B cell (primary cell): Measurements from ENCODE around the gene BTBD17. TPM values are rescaled to one million over a fixed set of nuclear protein-coding genes. Genes with fewer than 3 reads are reported as not detected.

Experiments used
- ATAC-seq: fragments of 200-7000 bp; cut with Tn5 transposase; one replicate; pipeline ENCODE4 v1.10.0; 2021; ENCODE audit warnings: low read depth, mild to moderate bottlenecking, moderate number of reproducible peaks, moderate library complexity
- CTCF ChIA-PET: fragments of 350-600 bp; sonication (Branson Sonifier 250); formaldehyde crosslinking; loops from one replicate; lab custom pipeline; 2021; ENCODE audit warnings: antibody characterized with exemption, inconsistent platforms; lab: Charles Lee
- POLR2A ChIA-PET: fragments of 350-600 bp; sonication (Branson Sonifier 250); formaldehyde crosslinking; loops from one replicate; lab custom pipeline; 2021; ENCODE audit warnings: antibody characterized with exemption; lab: Charles Lee
- DNase-seq: peaks from one replicate; pipeline ENCODE4 v3.0.0; 2013
- H2AFZ ChIP-seq: 2 replicates; pipeline ENCODE4 v1.6.1; 2012; ENCODE audit warnings: mild to moderate bottlenecking, low read depth, low read length; ENCODE audit not compliant: insufficient read depth, poor library complexity, severe bottlenecking
- H3K27ac ChIP-seq, 2 donors: 1 replicate in 1 of 2; 2 replicates in 1 of 2; pipeline ENCODE4 v1.5.1; 2012 to 2013; ENCODE audit warnings: low read length in 2 of 2, mild to moderate bottlenecking in 2 of 2, moderate library complexity in 1 of 2
- H3K27me3 ChIP-seq, 4 experiments: fragments of 200-600 bp in 1 of 4; sonication (generic) in 1 of 4; replicated peaks in 1 of 4; 1 replicate in 2 of 4; 2 replicates in 2 of 4; pipeline versions ENCODE4 v1.6.1 to v1.7.0; 2013 to 2016; ENCODE audit warnings: low read length in 3 of 4, mild to moderate bottlenecking in 2 of 4, mixed read lengths in 1 of 4, moderate library complexity in 1 of 4; ENCODE audit not compliant: insufficient read depth in 4 of 4, control insufficient read depth in 3 of 4; ENCODE audit errors: control extremely low read depth in 1 of 4
- H3K36me3 ChIP-seq, 2 experiments: replicated peaks in 1 of 2; 1 replicate in 1 of 2; 2 replicates in 1 of 2; pipeline versions ENCODE4 v1.6.1 to v1.7.1; 2013; ENCODE audit warnings: low read length in 1 of 2; ENCODE audit not compliant: insufficient read depth in 2 of 2, control insufficient read depth in 1 of 2; ENCODE audit errors: control extremely low read depth in 1 of 2, extremely low read depth in 1 of 2
- H3K4me1 ChIP-seq, 2 donors: fragments of 200-600 bp in 1 of 2; sonication (generic) in 1 of 2; 1 replicate in 1 of 2; 2 replicates in 1 of 2; pipeline versions ENCODE4 v1.5.1 to v1.6.1; 2013 to 2017; ENCODE audit warnings: low read length in 2 of 2; ENCODE audit not compliant: control insufficient read depth in 2 of 2, insufficient read depth in 2 of 2
- H3K4me2 ChIP-seq: replicated peaks from 2 replicates; pipeline ENCODE3; 2012; ENCODE audit warnings: mild to moderate bottlenecking, low read depth, low read length; ENCODE audit not compliant: poor library complexity, severe bottlenecking
- H3K4me3 ChIP-seq, 5 experiments: fragments of 200-600 bp in 1 of 5; sonication (generic) in 1 of 5; 1 replicate in 3 of 5; 2 replicates in 2 of 5; pipeline versions ENCODE4 v1.5.1 to v1.7.0; 2011 to 2016; ENCODE audit warnings: low read length in 4 of 5, mild to moderate bottlenecking in 4 of 5, low read depth in 2 of 5, control low read depth in 1 of 5, moderate library complexity in 1 of 5; ENCODE audit not compliant: insufficient read depth in 1 of 5; ENCODE audit errors: control extremely low read depth in 1 of 5, extremely low read depth in 1 of 5
- H3K79me2 ChIP-seq: fragments of 200-600 bp; sonication (generic); one replicate; pipeline ENCODE4 v1.6.0; 2016; ENCODE audit warnings: low read length; ENCODE audit not compliant: control insufficient read depth, insufficient read depth
- H3K9ac ChIP-seq: fragments of 200-600 bp; sonication (generic); 2 replicates; pipeline ENCODE4 v1.6.1; 2017; ENCODE audit warnings: mild to moderate bottlenecking, low read length, moderate library complexity
- H3K9me3 ChIP-seq, 3 donors: one replicate each; pipeline versions ENCODE4 v1.6.1 to v1.7.1; 2013; ENCODE audit warnings: low read length in 2 of 3; ENCODE audit not compliant: control insufficient read depth in 2 of 3, insufficient read depth in 1 of 3; ENCODE audit errors: control extremely low read depth in 1 of 3
- H4K20me1 ChIP-seq: 2 replicates; pipeline ENCODE4 v1.6.0; 2012; ENCODE audit warnings: mild to moderate bottlenecking, low read length; ENCODE audit not compliant: insufficient read depth, control insufficient read depth, poor library complexity, severe bottlenecking
- H3K27ac Mint-ChIP-seq: one replicate; pipeline ENCODE4 v1.8.0; 2021; ENCODE audit warnings: mixed read lengths
- H3K27me3 Mint-ChIP-seq: one replicate; pipeline ENCODE4 v1.8.0; 2021; ENCODE audit warnings: mixed read lengths
- H3K4me1 Mint-ChIP-seq: one replicate; pipeline ENCODE4 v1.8.0; 2021; ENCODE audit warnings: mixed read lengths
- H3K4me3 Mint-ChIP-seq: one replicate; pipeline ENCODE4 v1.8.0; 2021; ENCODE audit warnings: mixed read lengths
- H3K9me3 Mint-ChIP-seq: one replicate; pipeline ENCODE4 v1.8.0; 2022; ENCODE audit warnings: mixed read lengths; ENCODE audit not compliant: insufficient read depth
- EZH2 ChIP-seq: IDR thresholded peaks from 2 replicates; pipeline ENCODE4 v1.6.1; 2012; ENCODE audit warnings: borderline replicate concordance, low read depth, mild to moderate bottlenecking, moderate library complexity, low read length; ENCODE audit not compliant: insufficient read depth, poor library complexity, severe bottlenecking
- WGBS: methylation state at CpG from one replicate; pipeline ENCODE4 v1.1.5; 2013; ENCODE audit warnings: missing lambda C conversion rate; ENCODE audit not compliant: insufficient coverage; 5-methylcytosine and 5-hydroxymethylcytosine counted together
- intact Hi-C: fragments of 100-400 bp; cut with micrococcal nuclease; formaldehyde crosslinking; loops from one replicate; pipeline ENCODE4 v1.10.0; 2022
- polyA plus RNA-seq: library from polyadenylated mRNA; depleted of rRNA; stranded (reverse); fragments of >200 nt; gene quantifications from 2 replicates; pipeline ENCODE4 v1.2.3, GENCODE V29; 2012
- total RNA-seq, 2 donors: library from RNA; stranded (reverse); fragments of 120-200 nt in 1 of 2; gene quantifications; 1 replicate in 1 of 2; 2 replicates in 1 of 2; pipeline versions ENCODE4 v1.2.3 to v1.2.4, GENCODE V29; 2013 to 2022
- TF ChIP-seq, protein P1 (sequence below): fragments of 200-600 bp; IDR thresholded peaks from one replicate; pipeline ENCODE4 v1.8.0; 2022; ENCODE audit warnings: antibody characterized with exemption, mild to moderate bottlenecking

Gene BTBD17
- total and polyA plus RNA-seq, 2 donors (not counting 1 experiment from before 2014, with no cell fraction given): not detected

- ATAC-seq: no peak
- POLR2A ChIA-PET: no interaction called here
Observed at GRCh38 chr17:74307984-74308773, 53.5 kb downstream of the BTBD17 start.

More at GRCh38 chr17:74307984-74308773, 53.5 kb downstream of the BTBD17 start:
- H3K4me3 Mint-ChIP-seq: no peak overlapping the region
- Histone ChIP-seq H3K79me2 (no peaks in the 10 kb centered on the region), H3K4me3 (no peak overlapping the region), H4K20me1 (no peaks in the 10 kb centered on the region), H3K4me2 (no peak overlapping the region), H3K27me3 (peaks cover 0 to 4% (median 0%) of the 10 kb centered on the region in 4 experiments), H3K36me3 (no peaks in the 10 kb centered on the region), H3K27ac (no peak overlapping the region), H2AFZ (no peak overlapping the region), H3K9ac (no peak overlapping the region), H3K9me3 (peaks cover 0 to 20% (median 3%) of the 10 kb centered on the region in 3 donors), H3K4me1 (no peaks in the 10 kb centered on the region)
- intact Hi-C loops: no loop called here
- no peaks in the 10 kb centered on the region for H3K9me3 Mint-ChIP-seq
- 41% methylated on average over 15 of the region's 15 CpGs for WGBS
- peaks cover 8% of the 10 kb centered on the region for H3K27me3 Mint-ChIP-seq
- no peak overlapping the region for H3K27ac Mint-ChIP-seq
- CTCF ChIA-PET: no interaction called here
- no peak for DNase-seq
- no peaks in the 10 kb centered on the region for H3K4me1 Mint-ChIP-seq
- no peak for TF ChIP-seq EZH2
- TF ChIP-seq, protein P1, sequence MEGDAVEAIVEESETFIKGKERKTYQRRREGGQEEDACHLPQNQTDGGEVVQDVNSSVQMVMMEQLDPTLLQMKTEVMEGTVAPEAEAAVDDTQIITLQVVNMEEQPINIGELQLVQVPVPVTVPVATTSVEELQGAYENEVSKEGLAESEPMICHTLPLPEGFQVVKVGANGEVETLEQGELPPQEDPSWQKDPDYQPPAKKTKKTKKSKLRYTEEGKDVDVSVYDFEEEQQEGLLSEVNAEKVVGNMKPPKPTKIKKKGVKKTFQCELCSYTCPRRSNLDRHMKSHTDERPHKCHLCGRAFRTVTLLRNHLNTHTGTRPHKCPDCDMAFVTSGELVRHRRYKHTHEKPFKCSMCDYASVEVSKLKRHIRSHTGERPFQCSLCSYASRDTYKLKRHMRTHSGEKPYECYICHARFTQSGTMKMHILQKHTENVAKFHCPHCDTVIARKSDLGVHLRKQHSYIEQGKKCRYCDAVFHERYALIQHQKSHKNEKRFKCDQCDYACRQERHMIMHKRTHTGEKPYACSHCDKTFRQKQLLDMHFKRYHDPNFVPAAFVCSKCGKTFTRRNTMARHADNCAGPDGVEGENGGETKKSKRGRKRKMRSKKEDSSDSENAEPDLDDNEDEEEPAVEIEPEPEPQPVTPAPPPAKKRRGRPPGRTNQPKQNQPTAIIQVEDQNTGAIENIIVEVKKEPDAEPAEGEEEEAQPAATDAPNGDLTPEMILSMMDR: no peak

Other genes starting within 250 kb of the BTBD17 start
- gene RPL38, start 158.2 kb downstream of the BTBD17 start, total RNA-seq: 1,416 and 1,550 TPM in 2 replicates
- 553 and 722 TPM in 2 replicates for gene RPL38, start 158.2 kb downstream of the BTBD17 start, polyA plus RNA-seq
- 3.1 and 3.8 TPM in 2 replicates for gene TTYH2, start 148.3 kb downstream of the BTBD17 start, total RNA-seq
- gene TTYH2, start 148.3 kb downstream of the BTBD17 start, polyA plus RNA-seq: 3.0 and 6.0 TPM in 2 replicates
- not detected in 2 replicates for gene DNAI2, start 87.6 kb downstream of the BTBD17 start, total RNA-seq
- not detected in 2 replicates for gene DNAI2, start 87.6 kb downstream of the BTBD17 start, polyA plus RNA-seq
- gene KIF19, start 35.6 kb downstream of the BTBD17 start, total RNA-seq: not detected in 2 replicates
- gene KIF19, start 35.6 kb downstream of the BTBD17 start, polyA plus RNA-seq: 0.12 TPM in 1 of 2 replicates, not detected in the other
- gene GPR142, start 5.6 kb upstream of the BTBD17 start, total RNA-seq: not detected in 2 replicates
- not detected in 2 replicates for gene GPR142, start 5.6 kb upstream of the BTBD17 start, polyA plus RNA-seq
- 0.53 and 1.1 TPM in 2 replicates for gene GPRC5C, start 70.2 kb upstream of the BTBD17 start, total RNA-seq
- gene GPRC5C, start 70.2 kb upstream of the BTBD17 start, polyA plus RNA-seq: 0.66 and 4.3 TPM in 2 replicates
- gene CD300A, start 104.8 kb upstream of the BTBD17 start, total RNA-seq: 2.0 and 2.4 TPM in 2 replicates
- 2.9 and 5.7 TPM in 2 replicates for gene CD300A, start 104.8 kb upstream of the BTBD17 start, polyA plus RNA-seq
- 0.12 TPM in 1 of 2 replicates, not detected in the other for gene CD300LB, start 169.6 kb upstream of the BTBD17 start, total RNA-seq
- 0.33 and 0.39 TPM in 2 replicates for gene CD300LB, start 169.6 kb upstream of the BTBD17 start, polyA plus RNA-seq
- 0.19 and 0.74 TPM in 2 replicates for gene CD300C, start 184.2 kb upstream of the BTBD17 start, total RNA-seq
- gene CD300C, start 184.2 kb upstream of the BTBD17 start, polyA plus RNA-seq: 0.22 and 0.72 TPM in 2 replicates
- gene CD300H, start 205.6 kb upstream of the BTBD17 start, total RNA-seq: not detected in 2 replicates
- gene CD300H, start 205.6 kb upstream of the BTBD17 start, polyA plus RNA-seq: 0.58 and 0.98 TPM in 2 replicates
- gene CD300LD, start 230.4 kb upstream of the BTBD17 start, total RNA-seq: not detected in 2 replicates
- gene CD300LD, start 230.4 kb upstream of the BTBD17 start, polyA plus RNA-seq: not detected in 2 replicates